ENCODE data around the gene TSPAN4.

Gene TSPAN4

GRCh38 chr11:880447-880846 lies 37.8 kb downstream of the TSPAN4 start:
- peaks cover 100% of the 10 kb centered on the region for H3K36me3 ChIP-seq
- TF ChIP-seq Cebpa-rat (IDR thresholded peaks at IDR 0.05), result no peak

GRCh38 chr11:882596-882995 lies 39.9 kb downstream of the TSPAN4 start:
- Histone ChIP-seq H3K27me3 (no peaks in the 10 kb centered on the region), H3K9ac (0 out of 2 replicates have a peak overlapping the region, but pooled peaks have one; percentile 45), H3K4me3 (no peak overlapping the region), H3K9me3 (no peaks in the 10 kb centered on the region), H3K4me1 (peaks cover 10% of the 10 kb centered on the region), H3K27ac (0 out of 2 replicates have a peak overlapping the region, but pooled peaks have one; percentile 30), H3K4me2 (peak overlapping the region; percentile 26), H3K36me3 (peaks cover 98% of the 10 kb centered on the region), H4K20me1 (peaks cover 31% of the 10 kb centered on the region)
- TF ChIP-seq Cebpa-rat (IDR thresholded peaks at IDR 0.05), result no peak

More at GRCh38 chr11:880447-880846, 37.8 kb downstream of the TSPAN4 start:
- Histone ChIP-seq H3K27me3 (no peaks in the 10 kb centered on the region), H3K27ac (no peak overlapping the region), H3K9me3 (no peaks in the 10 kb centered on the region), H3K4me2 (no peak overlapping the region), H3K9ac (no peak overlapping the region), H3K4me3 (no peak overlapping the region), H4K20me1 (peaks cover 44% of the 10 kb centered on the region), H3K4me1 (peaks cover 10% of the 10 kb centered on the region)

GRCh38 chr11:883527-883926 lies 40.9 kb downstream of the TSPAN4 start:
- peaks cover 98% of the 10 kb centered on the region for H3K36me3 ChIP-seq
- H3K4me1 ChIP-seq, result peaks cover 10% of the 10 kb centered on the region
- H3K9ac ChIP-seq, result no peak overlapping the region
- H3K27me3 ChIP-seq, result no peaks in the 10 kb centered on the region
- peaks cover 41% of the 10 kb centered on the region for H4K20me1 ChIP-seq
- H3K9me3 ChIP-seq, result no peaks in the 10 kb centered on the region
- H3K27ac ChIP-seq, result no peak overlapping the region
- H3K4me3 ChIP-seq, result no peak overlapping the region
- TF ChIP-seq Cebpa-rat (IDR thresholded peaks at IDR 0.05), result no peak
- no peak overlapping the region for H3K4me2 ChIP-seq

- TF ChIP-seq Cebpa-rat (IDR thresholded peaks at IDR 0.05), result no peak
- H3K4me3 ChIP-seq, result no peak overlapping the region
- H3K9ac ChIP-seq, result no peak overlapping the region
- H3K4me1 ChIP-seq, result peaks cover 10% of the 10 kb centered on the region
- H3K27ac ChIP-seq, result no peak overlapping the region
- no peak overlapping the region for H3K4me2 ChIP-seq
- H3K27me3 ChIP-seq, result no peaks in the 10 kb centered on the region
- H3K36me3 ChIP-seq, result peaks cover 98% of the 10 kb centered on the region
- peaks cover 41% of the 10 kb centered on the region for H4K20me1 ChIP-seq
- no peaks in the 10 kb centered on the region for H3K9me3 ChIP-seq
Measured at GRCh38 chr11:884578-885070, 42.0 kb downstream of the TSPAN4 start.

GRCh38 chr11:886568-886967 lies 43.9 kb downstream of the TSPAN4 start:
- H3K36me3 ChIP-seq, result peaks cover 86% of the 10 kb centered on the region
- no peak overlapping the region for H3K4me3 ChIP-seq
- H3K27ac ChIP-seq, result no peak overlapping the region
- no peaks in the 10 kb centered on the region for H3K27me3 ChIP-seq
- H3K9me3 ChIP-seq, result no peaks in the 10 kb centered on the region
- H4K20me1 ChIP-seq, result peaks cover 50% of the 10 kb centered on the region
- TF ChIP-seq Cebpa-rat (IDR thresholded peaks at IDR 0.05), result no peak
- H3K9ac ChIP-seq, result no peak overlapping the region
- H3K4me2 ChIP-seq, result no peak overlapping the region
- H3K4me1 ChIP-seq, result peaks cover 27% of the 10 kb centered on the region

- H3K9ac ChIP-seq, result no peak overlapping the region
- no peaks in the 10 kb centered on the region for H3K27me3 ChIP-seq
- no peak overlapping the region for H3K4me3 ChIP-seq
- H3K36me3 ChIP-seq, result peaks cover 76% of the 10 kb centered on the region
- no peak overlapping the region for H3K4me2 ChIP-seq
- H3K4me1 ChIP-seq, result peaks cover 35% of the 10 kb centered on the region
- no peak for TF ChIP-seq Cebpa-rat (IDR thresholded peaks at IDR 0.05)
- H3K27ac ChIP-seq, result no peak overlapping the region
- peaks cover 58% of the 10 kb centered on the region for H4K20me1 ChIP-seq
- H3K9me3 ChIP-seq, result no peaks in the 10 kb centered on the region
Measured at GRCh38 chr11:887589-887988, 44.9 kb downstream of the TSPAN4 start.

- TF ChIP-seq Cebpa-rat (IDR thresholded peaks at IDR 0.05), result no peak
- Histone ChIP-seq H3K4me1 (peaks cover 27% of the 10 kb centered on the region), H3K9me3 (no peaks in the 10 kb centered on the region), H3K27ac (no peak overlapping the region), H3K4me3 (no peak overlapping the region), H3K27me3 (no peaks in the 10 kb centered on the region), H4K20me1 (peaks cover 52% of the 10 kb centered on the region; the same call in 1 of the 2 replicates), H3K36me3 (peaks cover 66% of the 10 kb centered on the region), H3K9ac (no peak overlapping the region), H3K4me2 (no peak overlapping the region)
Measured at GRCh38 chr11:888310-889212, 45.9 kb downstream of the TSPAN4 start.

GRCh38 chr11:889257-889656 lies 46.6 kb downstream of the TSPAN4 start:
- no peak for TF ChIP-seq Cebpa-rat (IDR thresholded peaks at IDR 0.05)
- Histone ChIP-seq H3K9me3 (no peaks in the 10 kb centered on the region), H3K4me3 (no peak overlapping the region), H3K27me3 (no peaks in the 10 kb centered on the region), H3K9ac (no peak overlapping the region), H3K27ac (no peak overlapping the region), H3K4me1 (peaks cover 27% of the 10 kb centered on the region), H4K20me1 (peaks cover 54% of the 10 kb centered on the region), H3K36me3 (peaks cover 62% of the 10 kb centered on the region), H3K4me2 (no peak overlapping the region)

- Histone ChIP-seq H3K36me3 (peaks cover 62% of the 10 kb centered on the region), H3K4me1 (peaks cover 27% of the 10 kb centered on the region), H3K27ac (peak overlapping the region; percentile 55; the same call in 1 of the 2 replicates), H4K20me1 (peaks cover 60% of the 10 kb centered on the region), H3K4me2 (peak overlapping the region; percentile 71), H3K9ac (peak overlapping the region; percentile 50; the same call in 1 of the 2 replicates), H3K4me3 (no peak overlapping the region), H3K9me3 (no peaks in the 10 kb centered on the region), H3K27me3 (no peaks in the 10 kb centered on the region)
- no peak for TF ChIP-seq Cebpa-rat (IDR thresholded peaks at IDR 0.05)
Measured at GRCh38 chr11:889687-890475, 47.2 kb downstream of the TSPAN4 start.

Measured in BLaER1 (cell line).